Hematopoietic multipotent progenitor cell treated with erythropoietin and hydrocortisone succinate and interleukin-3 and kit ligand, for 17 days (in vitro differentiated cells): ENCODE data around the gene ARL16.

Source experiments
- DNase-seq: peaks from one replicate; pipeline ENCODE4 v3.0.0-alpha.2; 2015; ENCODE audit warnings: low spot score

ARL16 gene

GRCh38 chr17:81683584-81684441, at the start of gene ARL16, which contains the start of gene HGS:
ARL16 (minus strand) TSS chr17:81683797; CDS start chr17:81683753, 44 bp downstream.
HGS (plus strand) TSS chr17:81684011; CDS start chr17:81684067, 56 bp downstream.
- DNase-seq: peak; percentile 100

GRCh38 chr17:81727324-81728031, 43.9 kb upstream of the ARL16 start:
- no peak for DNase-seq

- DNase-seq: no peak
Measured at GRCh38 chr17:81726004-81726403, 42.4 kb upstream of the ARL16 start.

- DNase-seq: no peak
Measured at GRCh38 chr17:81725439-81725838, 41.8 kb upstream of the ARL16 start.

GRCh38 chr17:81723651-81724209, 40.1 kb upstream of the ARL16 start:
- no peak for DNase-seq

GRCh38 chr17:81722184-81723120, 38.9 kb upstream of the ARL16 start:
- peak; percentile 68 for DNase-seq

GRCh38 chr17:81720267-81721071, 36.9 kb upstream of the ARL16 start:
- DNase-seq: no peak

GRCh38 chr17:81719410-81720266, 36.0 kb upstream of the ARL16 start:
- no peak for DNase-seq

GRCh38 chr17:81717766-81718089, 34.1 kb upstream of the ARL16 start:
- no peak for DNase-seq

GRCh38 chr17:81717049-81717765, 33.6 kb upstream of the ARL16 start:
- DNase-seq: no peak

- no peak for DNase-seq
Measured at GRCh38 chr17:81716674-81716996, 33.0 kb upstream of the ARL16 start.

GRCh38 chr17:81715872-81716673, 32.5 kb upstream of the ARL16 start:
- no peak for DNase-seq

GRCh38 chr17:81715107-81715871, 31.7 kb upstream of the ARL16 start:
- DNase-seq: no peak

- DNase-seq: no peak
Measured at GRCh38 chr17:81714412-81715106, 31.0 kb upstream of the ARL16 start.

GRCh38 chr17:81713556-81714411, 30.2 kb upstream of the ARL16 start:
- DNase-seq: no peak

GRCh38 chr17:81713004-81713555, 29.5 kb upstream of the ARL16 start:
- no peak for DNase-seq
